NB4 (cell line): Measurements from ENCODE around the gene C3orf85.

Experiments
- MYC ChIP-seq: IDR thresholded peaks from 2 replicates; pipeline ENCODE4 v1.6.1; 2011; ENCODE audit warnings: low read depth, low read length
- POLR2A ChIP-seq: IDR thresholded peaks from 2 replicates; pipeline ENCODE4 v1.6.1; 2011; ENCODE audit warnings: mild to moderate bottlenecking; ENCODE audit not compliant: insufficient read length; ENCODE audit errors: extremely low read depth
- TF ChIP-seq, protein P1 (sequence below): IDR thresholded peaks from one replicate; pipeline ENCODE4 v1.5.1; 2012; ENCODE audit warnings: low read depth, low read length

DNA sequence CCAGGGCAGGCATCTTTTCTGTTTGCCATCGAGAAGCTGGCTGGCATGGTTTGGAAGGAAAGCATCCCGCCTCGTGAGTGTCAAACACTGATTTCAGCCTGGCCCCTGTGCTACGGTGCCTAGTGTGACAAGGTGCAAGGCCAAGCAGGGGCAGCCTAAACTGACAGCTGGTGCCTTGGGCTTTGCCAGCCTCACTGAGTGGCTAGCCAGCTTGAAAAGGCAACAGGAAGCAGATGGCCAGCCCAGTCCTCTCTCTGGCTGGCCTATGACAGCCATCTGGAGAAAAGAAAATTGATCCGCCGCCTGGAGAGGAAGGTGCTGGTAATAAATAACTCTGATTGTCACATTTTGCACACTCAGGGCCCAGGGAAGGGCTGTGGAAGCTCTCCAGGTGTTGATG is 52.2 kb downstream of the C3orf85 start:
- TF ChIP-seq, protein P1, sequence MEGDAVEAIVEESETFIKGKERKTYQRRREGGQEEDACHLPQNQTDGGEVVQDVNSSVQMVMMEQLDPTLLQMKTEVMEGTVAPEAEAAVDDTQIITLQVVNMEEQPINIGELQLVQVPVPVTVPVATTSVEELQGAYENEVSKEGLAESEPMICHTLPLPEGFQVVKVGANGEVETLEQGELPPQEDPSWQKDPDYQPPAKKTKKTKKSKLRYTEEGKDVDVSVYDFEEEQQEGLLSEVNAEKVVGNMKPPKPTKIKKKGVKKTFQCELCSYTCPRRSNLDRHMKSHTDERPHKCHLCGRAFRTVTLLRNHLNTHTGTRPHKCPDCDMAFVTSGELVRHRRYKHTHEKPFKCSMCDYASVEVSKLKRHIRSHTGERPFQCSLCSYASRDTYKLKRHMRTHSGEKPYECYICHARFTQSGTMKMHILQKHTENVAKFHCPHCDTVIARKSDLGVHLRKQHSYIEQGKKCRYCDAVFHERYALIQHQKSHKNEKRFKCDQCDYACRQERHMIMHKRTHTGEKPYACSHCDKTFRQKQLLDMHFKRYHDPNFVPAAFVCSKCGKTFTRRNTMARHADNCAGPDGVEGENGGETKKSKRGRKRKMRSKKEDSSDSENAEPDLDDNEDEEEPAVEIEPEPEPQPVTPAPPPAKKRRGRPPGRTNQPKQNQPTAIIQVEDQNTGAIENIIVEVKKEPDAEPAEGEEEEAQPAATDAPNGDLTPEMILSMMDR = no peak
- TF ChIP-seq POLR2A = no peak
- no peak for TF ChIP-seq MYC
